Right ventricle myocardium superior (tissue), 1 donor: ENCODE data around the gene SLC41A3. TPM values are rescaled to one million over a fixed set of nuclear protein-coding genes. Genes with fewer than 3 reads are reported as not detected.
"Not testable (repeated sequence)": the region's sequence is repeated elsewhere in the genome, so short reads cannot be mapped to it uniquely, and the experiment has no call there.

Experiments
- ATAC-seq: fragments of 200-7000 bp; cut with Tn5 transposase; one replicate; pipeline ENCODE4 v1.9.1; 2020; ENCODE audit warnings: mild to moderate bottlenecking; ENCODE audit not compliant: poor library complexity
- DNase-seq: peaks from one replicate; pipeline ENCODE4 v3.0.0-alpha.2; 2020
- intact Hi-C: fragments of 100-400 bp; cut with DNase I; formaldehyde crosslinking; loops from one replicate; pipeline ENCODE4 v1.11.2; 2022
- total RNA-seq: library from RNA; stranded (reverse); fragmentation: NEBNext Ultra II Directional; extraction: Animal tissue kit (Norgen Biotek cat#: 25700); gene quantifications from one replicate; pipeline ENCODE4 v1.2.1, GENCODE V29; 2021
- donor health status: DM: no; HTN: yes; CAD: no; lungs with severe emphysema.

Gene SLC41A3
- total RNA-seq, 1 donor from 2014 or later: 34.7 TPM

GRCh38 chr3:125996751-125997150, 87.2 kb downstream of the SLC41A3 start:
- intact Hi-C loops, ATAC-seq, DNase-seq: not testable (repeated sequence)

- ATAC-seq (peak; percentile 99), DNase-seq (peak; percentile 93)
- intact Hi-C loops: no loop called here
Measured at GRCh38 chr3:125990253-125990970, 93.5 kb downstream of the SLC41A3 start.

- intact Hi-C loops, DNase-seq, ATAC-seq: not testable (repeated sequence)
Measured at GRCh38 chr3:125984951-125985350, 99.0 kb downstream of the SLC41A3 start.

- peak; percentile 51 for ATAC-seq
- DNase-seq: not testable (repeated sequence)
- intact Hi-C loops: loop anchor here (10.0 kb wide), 1 partner anchor 108 kb away; the partner anchor contains the start of gene SLC41A3
Measured at GRCh38 chr3:125977104-125977503, 106.8 kb downstream of the SLC41A3 start.

GRCh38 chr3:125976003-125976390, 107.9 kb downstream of the SLC41A3 start:
- intact Hi-C loops: loop anchor here (10.0 kb wide), 1 partner anchor 109 kb away; the partner anchor contains the start of gene SLC41A3
- not testable (repeated sequence) for DNase-seq, ATAC-seq

GRCh38 chr3:125975245-125976002, 108.5 kb downstream of the SLC41A3 start:
- ATAC-seq: peak; percentile 42
- intact Hi-C loops: loop anchor here (10.0 kb wide), 1 partner anchor 109 kb away; the partner anchor contains the start of gene SLC41A3
- DNase-seq: not testable (repeated sequence)

- ATAC-seq (peak; percentile 74), DNase-seq (peak; percentile 43)
- intact Hi-C loops: loop anchor here (10.0 kb wide), 1 partner anchor 113 kb away; the partner anchor contains the start of gene SLC41A3
Measured at GRCh38 chr3:125971997-125972944, 111.7 kb downstream of the SLC41A3 start.

GRCh38 chr3:125968701-125969592, 115.0 kb downstream of the SLC41A3 start, which contains the start of gene ROPN1B:
Gene ROPN1B (plus strand): TSS chr3:125969178. CDS start chr3:125972055, 2,877 bp downstream.
- peak; percentile 92 for ATAC-seq
- DNase-seq, intact Hi-C loops: not testable (repeated sequence)

- intact Hi-C loops, DNase-seq, ATAC-seq: not testable (repeated sequence)
Measured at GRCh38 chr3:125968121-125968520, 115.8 kb downstream of the SLC41A3 start.

GRCh38 chr3:125967156-125967555, 116.8 kb downstream of the SLC41A3 start:
- intact Hi-C loops: no loop called here
- ATAC-seq (no peak), DNase-seq (no peak)

- DNase-seq (no peak), ATAC-seq (no peak)
- intact Hi-C loops: no loop called here
Measured at GRCh38 chr3:125965505-125965904, 118.4 kb downstream of the SLC41A3 start.

- ATAC-seq, DNase-seq, intact Hi-C loops: not testable (repeated sequence)
Measured at GRCh38 chr3:125963834-125964233, 120.1 kb downstream of the SLC41A3 start.

GRCh38 chr3:125961289-125961589, 122.7 kb downstream of the SLC41A3 start:
- ATAC-seq (no peak), DNase-seq (no peak)
- intact Hi-C loops: no loop called here

- DNase-seq: no peak
- intact Hi-C loops: no loop called here
- ATAC-seq: no peak
Measured at GRCh38 chr3:125960456-125961288, 123.3 kb downstream of the SLC41A3 start.

GRCh38 chr3:125960066-125960424, 123.9 kb downstream of the SLC41A3 start:
- no peak for ATAC-seq
- intact Hi-C loops: no loop called here

GRCh38 chr3:125959317-125960065, 124.4 kb downstream of the SLC41A3 start:
- ATAC-seq (peak; percentile 14), DNase-seq (peak; percentile 42)
- intact Hi-C loops: no loop called here

More at GRCh38 chr3:125960066-125960424, 123.9 kb downstream of the SLC41A3 start:
- no peak for DNase-seq
